ENCODE measurements around the gene TAB2.
"Not testable (repeated sequence)": the region's sequence is repeated elsewhere in the genome, so short reads cannot be mapped to it uniquely, and the experiment has no call there.

TAB2 gene

GRCh38 chr6:149422581-149422980 lies 105.1 kb downstream of the TAB2 start:
- no peak for DNase-seq

GRCh38 chr6:149423964-149424440 lies 106.5 kb downstream of the TAB2 start:
- DNase-seq = no peak

- no peak for DNase-seq
Measured at GRCh38 chr6:149425224-149425623, 107.7 kb downstream of the TAB2 start.

GRCh38 chr6:149425754-149426153 lies 108.2 kb downstream of the TAB2 start:
- no peak for DNase-seq

GRCh38 chr6:149428606-149429005 lies 111.1 kb downstream of the TAB2 start:
- no peak for DNase-seq

GRCh38 chr6:149429427-149430360 lies 112.2 kb downstream of the TAB2 start:
- DNase-seq = no peak

- peak; percentile 82 to 87 for DNase-seq
Measured at GRCh38 chr6:149431905-149432775, 114.6 kb downstream of the TAB2 start.

- no peak for DNase-seq
Measured at GRCh38 chr6:149433405-149433804, 115.9 kb downstream of the TAB2 start.

- DNase-seq = no peak
Measured at GRCh38 chr6:149433881-149434280, 116.4 kb downstream of the TAB2 start.

- no peak for DNase-seq
Measured at GRCh38 chr6:149435919-149436586, 118.5 kb downstream of the TAB2 start.

GRCh38 chr6:149436647-149437046 lies 119.1 kb downstream of the TAB2 start:
- no peak for DNase-seq

GRCh38 chr6:149437212-149437611 lies 119.7 kb downstream of the TAB2 start:
- no peak for DNase-seq

DNA sequence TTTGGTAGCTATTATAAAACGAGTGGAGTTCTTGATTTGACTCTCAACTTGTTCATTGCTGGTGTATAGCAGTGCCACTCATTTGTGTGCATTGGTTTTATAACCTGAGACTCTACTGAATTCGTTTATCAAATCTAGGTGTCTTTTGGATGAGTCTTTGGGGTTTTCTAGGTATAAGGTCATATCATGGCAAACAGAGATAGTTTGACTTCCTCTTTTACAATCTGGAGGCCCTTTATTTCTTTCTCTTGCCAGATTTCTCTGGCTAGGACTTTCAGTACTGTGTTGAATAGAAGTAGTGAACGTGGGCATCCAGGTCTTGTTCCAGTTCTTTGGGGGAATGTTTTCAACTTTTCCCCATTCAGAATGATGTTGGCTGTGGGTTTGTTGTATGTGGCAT lies 121.3 kb downstream of the TAB2 start:
- DNase-seq = no peak

DNA sequence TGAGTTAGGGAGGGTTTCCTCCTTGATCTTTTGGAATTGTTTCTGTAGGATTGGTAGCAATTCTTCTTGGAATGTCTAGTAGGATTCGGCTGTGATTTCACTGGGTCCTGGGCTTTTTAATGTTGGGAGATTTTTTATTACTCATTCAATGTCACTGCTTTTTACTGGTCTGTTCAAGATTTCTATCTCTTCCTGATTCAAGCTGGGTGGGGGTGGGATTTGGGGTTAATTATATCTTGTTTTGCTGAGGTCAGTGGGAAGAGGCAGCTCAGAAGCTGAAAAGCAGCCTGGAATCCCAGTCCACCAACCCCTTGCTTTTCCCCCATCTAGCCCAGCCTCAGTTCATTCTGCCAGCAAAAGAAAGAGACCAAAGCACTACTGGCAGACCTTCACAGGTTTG lies 122.1 kb downstream of the TAB2 start:
- no peak for DNase-seq

GRCh38 chr6:149440735-149441671 lies 123.5 kb downstream of the TAB2 start:
- no peak for DNase-seq

- no peak for DNase-seq
Measured at GRCh38 chr6:149441740-149442139, 124.2 kb downstream of the TAB2 start.

GRCh38 chr6:149443411-149444181 lies 126.1 kb downstream of the TAB2 start:
- DNase-seq = no peak

DNA sequence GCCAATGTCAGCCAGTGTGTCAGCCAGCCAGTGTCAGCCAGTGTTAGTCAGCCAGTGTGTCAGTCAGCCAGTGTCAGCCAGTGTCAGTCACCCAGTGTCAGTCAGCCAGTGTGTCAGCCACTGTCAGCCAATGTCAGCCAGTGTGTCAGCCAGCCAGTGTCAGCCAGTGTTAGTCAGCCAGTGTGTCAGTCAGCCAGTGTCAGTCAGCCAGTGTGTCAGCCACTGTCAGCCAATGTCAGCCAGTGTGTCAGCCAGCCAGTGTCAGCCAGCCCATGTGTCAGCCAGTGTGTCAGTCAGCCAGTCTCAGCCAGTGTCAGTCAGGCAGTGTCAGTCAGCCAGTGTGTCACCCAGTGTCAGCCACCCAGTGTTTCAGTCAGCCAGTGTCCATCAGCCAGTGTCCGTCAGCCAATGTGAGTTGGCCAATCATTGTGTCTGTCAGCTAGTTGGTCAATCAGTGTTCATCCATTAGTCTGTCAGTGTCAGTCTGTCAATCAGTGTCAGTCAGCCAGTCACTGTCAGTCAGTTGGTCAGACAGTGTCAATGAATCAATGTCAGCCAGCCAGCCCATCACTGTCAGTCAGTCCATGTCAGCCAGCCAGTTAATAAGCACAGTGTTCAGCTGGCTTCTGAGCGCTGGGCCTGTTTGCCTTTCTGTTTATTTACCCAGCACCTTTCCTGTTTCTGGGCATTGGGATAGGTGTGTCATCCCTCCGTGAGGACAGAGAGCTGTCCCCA lies 127.0 kb downstream of the TAB2 start:
- not testable (repeated sequence) for DNase-seq

DNA sequence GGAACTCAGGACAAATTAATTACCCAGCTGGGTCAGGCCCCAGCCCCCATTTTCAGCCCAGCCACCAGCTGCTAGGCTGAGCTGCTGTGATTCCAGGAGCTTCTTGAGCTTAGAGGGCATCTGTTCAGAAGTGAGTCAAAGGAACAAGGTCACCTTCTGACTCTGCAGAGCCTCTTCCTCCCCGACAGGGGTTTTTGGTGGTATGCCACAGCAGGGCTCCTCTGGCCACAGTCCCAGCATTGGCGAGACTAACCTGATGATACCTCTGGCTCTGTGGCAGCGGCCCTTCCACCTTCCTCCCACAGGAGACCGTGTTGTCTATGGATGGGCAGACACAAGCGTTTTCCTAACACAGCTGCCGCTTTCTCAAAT lies 127.6 kb downstream of the TAB2 start:
- no peak for DNase-seq

GRCh38 chr6:149445573-149445972 lies 128.1 kb downstream of the TAB2 start:
- DNase-seq = no peak

Measured in stimulated activated CD4-positive, alpha-beta T cell treated with anti-CD3 and anti-CD28 coated beads, Interleukin-4, amount 100 ng/mL, for 4 hours (primary cell).